Raji (cell line): ENCODE data around the gene SPATA31E1.

ENCODE experiments used
- POLR2A ChIP-seq: IDR thresholded peaks from 2 replicates; pipeline ENCODE4 v1.6.1; 2011; ENCODE audit warnings: low read depth, low read length, control low read depth; ENCODE audit not compliant: insufficient read depth

The SPATA31E1 gene

GRCh38 chr9:87859137-87859536 is 23.5 kb upstream of the SPATA31E1 start:
- TF ChIP-seq POLR2A, result no peak

- TF ChIP-seq POLR2A, result no peak
Observed at GRCh38 chr9:87859786-87860185, 22.9 kb upstream of the SPATA31E1 start.

GRCh38 chr9:87861332-87861731 is 21.3 kb upstream of the SPATA31E1 start:
- TF ChIP-seq POLR2A, result no peak

GRCh38 chr9:87862536-87863268 is 20.0 kb upstream of the SPATA31E1 start:
- no peak for TF ChIP-seq POLR2A

GRCh38 chr9:87863882-87864465 is 18.7 kb upstream of the SPATA31E1 start:
- TF ChIP-seq POLR2A, result no peak

GRCh38 chr9:87864915-87865314 is 17.8 kb upstream of the SPATA31E1 start:
- no peak for TF ChIP-seq POLR2A

GRCh38 chr9:87865626-87866025 is 17.1 kb upstream of the SPATA31E1 start:
- TF ChIP-seq POLR2A, result no peak

- no peak for TF ChIP-seq POLR2A
Observed at GRCh38 chr9:87867391-87867790, 15.3 kb upstream of the SPATA31E1 start.

- no peak for TF ChIP-seq POLR2A
Observed at GRCh38 chr9:87868175-87868574, 14.5 kb upstream of the SPATA31E1 start.

- no peak for TF ChIP-seq POLR2A
Observed at GRCh38 chr9:87868635-87869034, 14.0 kb upstream of the SPATA31E1 start.

- no peak for TF ChIP-seq POLR2A
Observed at GRCh38 chr9:87869082-87869481, 13.6 kb upstream of the SPATA31E1 start.

- no peak for TF ChIP-seq POLR2A
Observed at GRCh38 chr9:87871425-87872078, 11.1 kb upstream of the SPATA31E1 start.

GRCh38 chr9:87872079-87872624 is 10.5 kb upstream of the SPATA31E1 start:
- TF ChIP-seq POLR2A, result no peak

GRCh38 chr9:87873607-87874303 is 8.9 kb upstream of the SPATA31E1 start:
- TF ChIP-seq POLR2A, result no peak

- no peak for TF ChIP-seq POLR2A
Observed at GRCh38 chr9:87874304-87874623, 8.4 kb upstream of the SPATA31E1 start.
